ENCODE measurements around the gene APOE.
"Not testable (repeated sequence)": the region's sequence is repeated elsewhere in the genome, so short reads cannot be mapped to it uniquely, and the experiment has no call there.

Gene APOE

GRCh38 chr19:44912854-44913253 lies 7.3 kb downstream of the APOE start:
- no peak for DNase-seq

GRCh38 chr19:44913512-44914432 lies 8.2 kb downstream of the APOE start:
- not testable (repeated sequence) for DNase-seq

GRCh38 chr19:44914433-44915206 lies 9.0 kb downstream of the APOE start, which contains the start of gene APOC1:
Gene APOC1, plus strand, starts transcription at chr19:44914608. Its CDS starts 284 bp downstream, at chr19:44914892.
- peak; percentile 41 for DNase-seq

- DNase-seq = no peak
These were observed 18.7 kb downstream of the APOE start for GRCh38 chr19:44924243-44924725.

- DNase-seq = no peak
These were observed 19.7 kb downstream of the APOE start for GRCh38 chr19:44925114-44925891.

GRCh38 chr19:44926245-44927077 lies 20.9 kb downstream of the APOE start:
- not testable (repeated sequence) for DNase-seq

GRCh38 chr19:44927746-44928145 lies 22.1 kb downstream of the APOE start:
- no peak for DNase-seq

- no peak for DNase-seq
These were observed 24.5 kb downstream of the APOE start for GRCh38 chr19:44930088-44930487.

- DNase-seq = no peak
These were observed 25.9 kb downstream of the APOE start for GRCh38 chr19:44931541-44931940.

- no peak for DNase-seq
These were observed 34.1 kb downstream of the APOE start for GRCh38 chr19:44939668-44940067.

GRCh38 chr19:44942067-44942571 lies 36.5 kb downstream of the APOE start, which contains the start of gene APOC4:
Gene APOC4, plus strand, starts transcription at chr19:44942237. Its CDS starts 41 bp downstream, at chr19:44942278.
- DNase-seq = no peak

GRCh38 chr19:44943801-44944249 lies 38.2 kb downstream of the APOE start:
- DNase-seq = no peak

- DNase-seq = no peak
These were observed 41.5 kb downstream of the APOE start for GRCh38 chr19:44947041-44947581.

GRCh38 chr19:44948237-44948636 lies 42.6 kb downstream of the APOE start:
- no peak for DNase-seq

GRCh38 chr19:44948763-44949374 lies 43.3 kb downstream of the APOE start:
- no peak for DNase-seq

- no peak for DNase-seq
These were observed 44.0 kb downstream of the APOE start for GRCh38 chr19:44949550-44949949.

- DNase-seq = no peak
These were observed 45.9 kb downstream of the APOE start for GRCh38 chr19:44951179-44952159.

- no peak for DNase-seq
These were observed 48.7 kb downstream of the APOE start for GRCh38 chr19:44954278-44954648.

Measured in GOT3 (cell line).